NCI-H1105 (cell line): ENCODE measurements around the gene DDAH1.
"Not testable (repeated sequence)": the region's sequence is repeated elsewhere in the genome, so short reads cannot be mapped to it uniquely, and the experiment has no call there.

Source experiments
- DNase-seq: peaks from one replicate; lab custom pipeline; 2025; lab: John Stamatoyannopoulos, UW

The DDAH1 gene

DNA sequence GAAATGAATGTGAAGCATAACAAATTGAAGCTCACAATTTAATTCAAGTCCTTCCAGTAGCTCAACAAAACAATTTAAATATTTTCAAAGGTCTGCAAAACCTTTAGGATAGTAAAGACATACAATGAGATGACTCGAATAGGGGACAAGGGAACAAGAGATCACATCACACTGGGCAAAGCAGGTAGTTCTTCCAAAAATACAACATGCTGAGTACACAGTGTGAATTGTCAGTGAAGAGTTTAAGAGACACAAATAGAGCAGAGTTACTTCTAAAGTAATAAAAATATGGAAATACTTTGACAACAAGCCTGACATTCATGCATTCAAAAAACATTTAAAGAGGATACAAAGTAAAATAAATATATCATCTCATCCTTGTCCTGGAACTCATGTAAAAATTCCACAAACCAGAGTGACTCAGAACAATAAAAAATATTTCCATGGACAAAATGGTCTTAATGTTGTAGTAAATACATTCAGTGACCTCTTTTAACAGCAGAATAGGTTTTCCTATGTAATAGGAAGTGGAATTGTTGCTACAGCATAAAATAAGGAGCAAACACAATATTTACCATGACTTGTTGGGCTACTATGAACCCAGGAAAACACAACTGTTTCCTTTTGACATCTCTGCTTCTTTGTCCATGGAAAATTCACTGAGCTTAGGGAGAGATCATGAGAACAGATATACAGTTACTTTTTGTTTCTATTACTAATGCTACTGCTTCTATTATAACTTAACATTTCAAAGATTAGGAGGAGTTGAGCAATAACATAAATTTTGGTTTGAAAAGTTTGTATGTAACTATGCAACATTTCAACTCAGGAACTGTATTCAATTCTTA is 104.9 kb downstream of the DDAH1 start:
- no peak for DNase-seq

DNA sequence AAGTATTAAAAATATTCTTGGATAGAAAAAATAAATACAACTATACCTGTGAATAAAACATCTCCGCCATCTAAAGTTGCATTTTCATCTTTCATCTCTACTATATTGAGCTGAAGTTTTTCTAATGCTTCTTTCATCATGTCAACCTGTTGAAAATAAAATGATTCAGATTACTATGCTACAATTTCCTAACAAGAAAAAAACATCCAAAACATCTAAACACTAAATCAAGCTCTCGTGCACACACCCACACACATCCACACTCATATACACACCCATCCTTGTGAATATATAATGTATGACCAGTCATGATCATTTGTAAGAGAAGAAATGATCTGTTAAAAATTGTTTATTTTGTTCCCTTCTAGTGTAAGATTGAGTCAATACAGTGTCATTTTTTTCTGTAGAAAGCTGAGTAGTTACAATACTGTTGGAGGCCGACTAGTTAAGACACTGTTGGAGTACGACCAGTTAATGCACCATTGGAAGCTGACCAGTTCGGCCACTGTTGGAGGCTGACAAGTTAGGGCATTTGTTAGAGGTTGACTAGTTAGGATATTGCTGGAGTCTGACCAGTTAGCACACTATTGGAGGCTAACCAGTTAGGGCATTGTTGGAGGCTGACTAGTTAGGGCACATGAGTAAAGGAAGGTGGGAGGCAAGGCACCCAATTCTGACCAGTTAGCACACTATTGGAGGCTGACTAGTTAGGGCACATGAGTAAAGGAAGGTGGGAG is 106.1 kb downstream of the DDAH1 start:
- no peak for DNase-seq

DNA sequence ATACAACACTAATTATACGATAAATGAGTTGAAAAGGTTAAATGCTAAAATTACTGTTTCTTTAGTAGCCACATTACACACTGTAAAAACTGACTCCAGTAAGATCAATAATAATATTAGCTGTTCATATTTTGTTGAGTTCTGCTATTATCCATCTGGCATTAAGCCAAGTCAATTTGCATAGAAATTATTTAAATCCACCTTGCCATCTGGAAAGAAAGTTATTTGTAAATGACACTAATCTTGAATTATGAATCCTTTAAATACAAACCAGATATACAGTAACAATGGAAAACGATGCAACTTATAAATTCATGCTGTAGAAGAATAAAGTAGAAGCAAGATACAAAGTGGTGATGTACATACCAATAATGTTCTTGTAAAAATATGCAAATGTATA is 107.1 kb downstream of the DDAH1 start:
- DNase-seq, result no peak

DNA sequence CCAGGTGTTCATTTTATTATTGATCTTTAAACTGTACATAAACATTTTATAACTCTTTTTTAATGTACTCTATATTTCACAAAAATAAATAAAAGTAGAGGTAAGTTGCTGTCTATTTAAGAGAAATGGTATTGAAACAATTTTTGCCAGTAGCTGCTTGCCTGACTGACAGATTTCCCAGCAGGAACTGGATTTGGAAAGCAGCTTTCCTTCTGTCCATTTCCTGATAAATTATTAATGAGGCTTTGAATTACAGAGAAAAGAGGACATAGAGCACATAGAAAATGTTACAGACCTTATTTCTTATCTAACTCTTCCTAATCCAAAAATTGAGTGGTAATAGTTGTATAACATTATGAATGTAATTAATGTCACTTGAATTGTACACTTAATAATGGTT is 108.8 kb downstream of the DDAH1 start:
- DNase-seq, result no peak

DNA sequence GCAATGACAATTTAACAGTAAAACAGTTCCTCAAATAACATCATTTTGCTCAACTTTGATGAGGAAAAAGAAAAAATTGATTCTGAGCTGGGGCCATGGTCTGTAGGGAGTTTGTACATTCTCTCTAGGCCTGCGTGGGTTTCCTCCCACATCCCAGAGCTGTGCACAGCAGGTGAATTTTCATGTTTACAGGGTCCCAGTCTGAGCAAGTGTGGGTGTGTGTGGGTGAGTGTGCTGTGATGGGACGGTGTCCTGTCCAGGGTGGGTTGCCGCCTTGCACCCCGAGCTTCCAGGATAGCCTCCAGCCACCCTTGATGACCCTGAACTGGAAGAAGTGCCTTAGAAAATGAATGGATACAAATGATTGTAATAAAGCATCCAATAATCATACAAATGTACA is 112.9 kb downstream of the DDAH1 start:
- no peak for DNase-seq

DNA sequence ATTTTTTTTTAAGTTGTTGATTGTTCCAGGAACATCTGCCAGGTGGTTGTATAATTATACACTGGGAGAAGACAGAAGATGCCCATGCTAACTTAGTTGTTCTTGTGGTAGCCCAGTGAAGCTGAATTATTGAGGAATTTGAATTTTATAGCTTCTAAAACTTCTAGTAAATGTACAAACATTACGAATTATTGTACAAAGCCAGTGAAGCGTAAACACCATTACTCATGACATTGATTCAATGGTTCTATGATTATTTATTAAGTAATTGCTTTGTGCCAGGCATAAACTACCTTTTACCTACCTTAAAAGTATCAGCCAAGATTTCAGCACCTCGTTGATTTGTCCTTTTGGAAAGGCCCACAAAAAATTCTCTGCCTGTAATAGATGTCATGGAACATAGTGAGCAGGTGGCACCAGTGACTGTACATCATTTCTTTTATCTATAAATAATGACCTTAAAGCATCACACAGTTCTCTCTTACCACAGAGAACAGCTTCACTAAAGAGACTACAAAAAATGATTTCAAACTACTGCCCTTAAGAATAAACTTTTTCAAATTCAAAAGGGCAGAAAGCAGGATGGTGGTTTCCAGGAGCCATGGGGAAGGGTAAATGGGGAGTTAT is 113.6 kb downstream of the DDAH1 start:
- DNase-seq, result no peak

DNA sequence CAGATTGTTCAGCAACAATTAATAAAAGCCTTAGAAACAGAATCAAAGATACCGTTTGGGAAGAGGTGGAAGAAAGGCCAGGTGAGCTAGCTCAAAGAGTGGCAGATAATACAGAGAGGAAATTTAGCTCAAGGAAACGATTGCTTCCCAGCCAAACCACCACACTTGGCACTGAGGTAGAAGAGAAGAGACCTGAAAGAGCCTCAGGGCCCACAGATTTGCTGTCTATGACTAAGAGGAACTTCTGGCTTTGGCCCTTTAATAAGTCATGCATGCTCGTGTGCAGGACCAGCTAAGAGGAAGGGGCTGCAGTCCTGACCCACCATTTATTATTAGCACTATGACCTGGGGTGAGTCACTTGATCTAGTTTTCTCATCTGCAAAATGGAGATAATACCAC is 115.7 kb downstream of the DDAH1 start:
- DNase-seq, result no peak

DNA sequence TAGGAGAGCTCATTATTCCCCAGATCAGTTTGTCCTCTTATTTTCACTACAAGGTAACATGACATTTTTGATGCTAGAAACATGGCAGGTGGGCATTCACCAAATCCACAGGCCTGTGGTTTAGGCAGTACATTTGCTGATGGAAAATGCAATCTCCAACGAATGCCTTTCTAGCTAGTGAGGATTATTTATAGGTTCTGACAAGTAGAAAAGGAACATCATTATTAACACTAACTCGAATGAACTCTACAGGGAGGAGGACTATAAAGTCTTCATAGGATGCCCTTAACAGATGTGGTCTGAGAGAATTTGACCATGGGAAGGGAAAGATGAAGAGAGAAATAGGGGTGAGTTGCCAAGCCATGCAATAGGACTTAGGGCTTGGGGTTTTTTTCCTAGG is 117.1 kb downstream of the DDAH1 start:
- no peak for DNase-seq

DNA sequence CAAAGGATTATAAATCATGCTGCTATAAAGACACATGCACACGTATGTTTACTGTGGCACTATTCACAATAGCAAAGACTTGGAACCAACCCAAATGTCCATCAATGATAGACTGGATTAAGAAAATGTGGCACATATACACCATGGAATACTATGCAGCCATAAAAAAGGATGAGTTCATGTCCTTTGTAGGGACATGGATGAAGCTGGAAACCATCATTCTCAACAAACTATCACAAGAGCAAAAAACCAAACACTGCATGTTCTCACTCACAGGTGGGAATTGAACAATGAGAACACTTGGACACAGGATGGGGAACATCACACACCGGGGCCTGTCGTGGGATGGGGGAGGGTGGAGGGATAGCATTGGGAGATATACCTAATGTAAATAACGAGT is 117.7 kb downstream of the DDAH1 start:
- DNase-seq, result not testable (repeated sequence)

DNA sequence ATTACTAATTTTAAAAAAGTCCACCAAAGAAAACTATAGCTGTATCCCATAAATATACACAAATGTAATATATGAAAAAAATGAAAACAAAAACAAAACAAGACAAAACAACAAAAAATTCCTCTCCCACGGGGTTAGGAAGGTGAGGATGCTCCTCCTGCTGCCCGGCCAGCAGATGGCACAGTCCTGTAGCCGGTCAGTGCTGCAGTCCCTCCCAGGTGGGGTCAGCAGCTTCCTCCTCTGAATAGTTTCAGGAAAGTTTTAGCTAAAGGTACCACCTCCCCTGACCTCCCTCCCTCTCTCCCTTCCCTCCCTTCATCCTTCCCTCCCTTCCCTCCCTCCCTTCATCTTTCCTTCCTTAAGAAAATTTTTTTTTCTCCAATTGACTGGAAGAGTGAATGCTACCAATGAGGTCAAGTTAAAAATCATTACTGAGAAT is 120.7 kb downstream of the DDAH1 start:
- DNase-seq, result no peak

DNA sequence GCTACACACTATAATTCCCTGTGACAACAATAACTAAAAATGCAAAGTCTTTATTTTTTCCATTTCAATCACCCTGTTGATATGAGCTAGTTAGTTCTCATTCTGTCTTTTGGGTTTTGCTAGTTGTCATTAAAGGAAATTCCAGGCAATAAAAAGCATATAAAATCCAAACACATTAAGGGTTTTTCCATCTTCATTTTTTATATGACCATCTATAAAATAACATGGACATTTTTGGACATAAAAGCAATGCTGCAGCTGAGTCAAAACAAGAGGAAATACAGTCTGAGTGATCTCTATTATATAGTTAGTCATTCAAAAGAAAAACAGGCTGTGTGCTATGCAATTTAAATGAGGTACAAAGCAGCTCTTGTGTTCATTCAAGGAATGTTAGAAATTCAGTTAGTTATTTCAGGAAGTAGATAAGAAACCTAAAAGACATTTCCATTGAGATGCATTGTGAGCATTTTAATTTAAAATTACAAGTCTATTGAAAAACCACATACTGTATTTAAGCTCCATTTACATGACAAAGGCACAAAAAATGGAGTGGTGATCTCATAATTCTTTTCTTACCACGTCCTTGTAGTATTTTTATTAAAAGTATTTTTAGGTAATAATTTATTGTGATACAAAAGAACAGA is 121.2 kb downstream of the DDAH1 start:
- no peak for DNase-seq

DNA sequence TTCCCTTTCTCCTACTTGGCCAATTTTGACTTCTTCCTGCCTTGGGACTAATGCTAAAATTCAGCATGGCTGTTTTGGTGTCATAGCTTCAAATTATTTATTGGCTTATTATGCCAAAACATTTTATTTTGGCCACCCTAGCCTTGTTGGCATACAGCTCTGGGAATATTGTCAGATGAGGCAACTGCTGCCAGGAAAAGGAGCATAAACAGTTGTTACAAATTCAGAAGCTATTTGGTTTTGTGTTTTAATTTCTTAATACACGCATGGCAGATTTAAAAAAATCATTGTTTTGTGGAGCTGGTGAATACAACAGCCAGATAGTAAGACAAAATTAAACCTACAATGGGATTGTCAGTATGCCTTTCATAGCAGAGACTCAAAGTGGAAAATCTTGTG is 121.7 kb downstream of the DDAH1 start:
- no peak for DNase-seq

DNA sequence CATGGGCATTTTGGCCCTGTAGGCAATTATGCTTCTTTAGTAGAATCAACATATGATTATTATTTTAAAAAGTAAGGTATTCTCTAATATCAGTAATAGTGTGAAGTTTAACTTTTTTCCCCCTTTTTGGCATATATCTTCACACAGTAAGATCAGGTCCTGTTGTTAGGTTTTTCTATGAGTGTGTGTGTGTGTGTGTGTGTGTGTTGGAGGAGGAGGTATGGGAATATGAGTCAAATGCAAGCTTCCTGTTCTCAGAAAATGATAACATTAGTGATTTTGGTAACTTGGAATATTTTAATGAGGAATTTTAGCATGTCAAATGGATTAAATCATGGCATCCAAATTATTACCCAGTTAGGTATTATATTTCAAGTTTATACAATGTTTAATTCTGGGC is 122.8 kb downstream of the DDAH1 start:
- DNase-seq, result no peak

DNA sequence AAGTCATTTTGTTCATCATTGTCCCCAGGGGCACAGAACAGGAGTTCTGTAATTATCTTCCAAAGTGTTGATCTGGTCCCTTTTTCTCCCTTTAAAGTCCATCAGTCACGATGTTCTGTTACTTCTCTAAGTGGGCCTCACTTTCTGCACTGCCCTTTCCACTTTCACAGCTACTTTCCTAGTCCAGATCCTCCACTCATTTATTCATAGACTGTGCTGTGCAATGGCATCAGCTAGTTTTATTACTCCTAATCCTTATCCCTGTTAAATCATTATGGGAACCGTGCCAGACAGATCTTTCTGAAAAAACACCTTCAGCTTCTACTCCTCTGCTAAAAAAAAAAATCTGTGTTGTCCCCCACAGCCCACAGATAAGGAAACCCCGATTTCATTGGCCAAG is 124.5 kb downstream of the DDAH1 start:
- no peak for DNase-seq

DNA sequence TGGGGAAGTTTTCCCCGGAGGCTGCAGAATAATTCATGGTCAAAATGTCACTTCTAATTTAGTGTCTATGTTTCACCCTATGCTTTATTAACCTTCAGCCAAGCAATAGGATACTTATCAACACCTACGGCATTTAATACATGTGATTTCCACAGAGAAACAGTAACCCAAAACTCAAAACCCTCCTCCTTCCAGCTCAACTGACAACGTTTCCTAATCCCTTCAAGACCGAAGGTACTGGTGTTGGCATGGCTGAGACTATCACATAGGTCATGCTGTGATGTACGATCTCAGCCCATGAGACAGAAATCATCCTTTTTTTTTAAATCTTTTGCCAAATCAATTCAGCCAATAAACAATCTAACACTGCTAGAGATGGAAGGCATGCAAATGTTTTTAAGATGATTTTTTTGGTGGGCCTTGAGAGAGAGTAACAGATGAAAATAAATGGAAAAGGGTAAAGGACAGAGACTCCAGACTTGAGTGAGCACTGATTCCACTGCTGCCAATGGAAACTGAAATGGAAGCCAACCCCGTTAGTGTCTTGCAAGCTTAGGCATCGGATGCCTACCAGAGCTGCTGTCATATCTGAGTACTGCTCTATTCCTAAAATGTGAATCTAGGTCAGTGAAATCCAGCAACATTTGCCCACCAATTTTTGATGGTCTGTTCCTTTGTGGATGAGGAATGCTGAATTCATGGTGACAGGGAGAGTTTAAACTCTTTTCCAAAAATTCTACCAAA is 125.1 kb downstream of the DDAH1 start:
- DNase-seq, result no peak

DNA sequence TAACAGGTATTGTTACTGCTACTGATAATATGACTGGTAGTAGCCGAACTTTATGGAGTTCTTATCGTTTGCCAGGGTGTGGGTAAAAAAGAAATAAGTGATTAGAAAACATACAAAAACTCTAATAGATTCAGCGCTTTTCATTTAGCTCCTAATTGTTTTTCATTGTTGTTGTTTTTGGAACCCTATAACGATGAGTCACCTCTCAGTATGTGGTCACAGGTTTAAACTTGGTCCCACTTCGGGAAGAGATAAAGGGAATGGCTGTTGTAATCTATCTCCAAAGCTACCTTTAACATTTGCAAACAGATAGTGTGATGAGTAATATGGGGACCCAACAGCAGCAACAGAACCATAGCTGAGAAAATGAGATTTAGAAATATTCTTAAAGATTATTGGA is 125.9 kb downstream of the DDAH1 start:
- DNase-seq, result no peak

DNA sequence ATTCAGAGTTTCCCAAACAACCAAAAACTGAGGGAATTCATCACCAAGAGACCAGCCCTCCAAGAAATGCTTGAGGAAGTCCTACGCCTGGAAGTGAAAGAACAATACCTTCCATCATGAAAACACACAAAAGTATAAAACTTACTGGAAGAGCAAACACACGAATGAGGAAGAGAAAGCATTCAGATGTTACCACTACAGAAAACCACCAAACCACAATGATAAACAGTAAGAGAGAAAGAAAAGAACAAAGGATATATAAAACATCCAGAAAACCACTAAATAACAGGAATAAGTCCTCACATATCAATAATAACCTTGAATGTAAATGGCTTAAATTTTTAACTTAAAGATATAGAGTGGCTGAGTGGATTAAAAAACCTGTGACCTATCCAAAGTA is 130.0 kb downstream of the DDAH1 start:
- no peak for DNase-seq

DNA sequence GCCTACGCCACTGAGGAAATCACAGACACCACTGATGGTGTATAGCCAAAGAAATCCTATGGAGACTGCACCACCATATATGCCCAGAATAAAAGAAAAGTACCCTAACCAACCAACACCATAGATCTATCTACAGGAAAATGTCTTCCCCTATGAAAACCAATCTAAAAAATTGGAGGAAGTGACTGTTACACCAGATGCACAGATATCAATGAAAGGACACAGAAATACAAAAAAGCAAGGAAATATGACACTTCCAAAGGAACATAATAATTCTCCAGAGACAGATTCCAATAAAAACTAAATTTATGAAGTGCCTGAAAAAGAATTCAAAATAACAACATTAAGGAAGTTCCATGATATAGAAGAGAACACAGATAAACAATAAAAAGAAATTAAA is 131.8 kb downstream of the DDAH1 start:
- DNase-seq, result no peak

DNA sequence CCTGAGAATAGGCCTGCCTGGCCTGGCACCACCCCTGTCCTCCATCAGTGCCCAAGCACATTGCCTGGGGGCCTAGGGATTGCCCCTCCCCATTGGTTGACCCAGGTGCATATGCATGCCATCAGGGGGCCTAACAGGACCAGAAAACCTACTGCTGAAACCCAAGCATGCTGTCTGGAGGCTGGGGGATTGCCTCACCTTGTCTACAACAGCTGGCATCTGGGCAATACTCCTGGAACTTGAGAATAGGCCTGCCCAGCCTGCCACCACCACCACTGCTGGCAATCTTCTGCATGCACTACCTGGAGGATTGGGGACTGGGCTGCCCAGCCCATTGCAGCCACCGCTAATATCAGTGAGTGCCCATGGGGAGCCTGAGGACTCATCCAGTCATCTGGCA is 132.4 kb downstream of the DDAH1 start:
- DNase-seq, result no peak

DNA sequence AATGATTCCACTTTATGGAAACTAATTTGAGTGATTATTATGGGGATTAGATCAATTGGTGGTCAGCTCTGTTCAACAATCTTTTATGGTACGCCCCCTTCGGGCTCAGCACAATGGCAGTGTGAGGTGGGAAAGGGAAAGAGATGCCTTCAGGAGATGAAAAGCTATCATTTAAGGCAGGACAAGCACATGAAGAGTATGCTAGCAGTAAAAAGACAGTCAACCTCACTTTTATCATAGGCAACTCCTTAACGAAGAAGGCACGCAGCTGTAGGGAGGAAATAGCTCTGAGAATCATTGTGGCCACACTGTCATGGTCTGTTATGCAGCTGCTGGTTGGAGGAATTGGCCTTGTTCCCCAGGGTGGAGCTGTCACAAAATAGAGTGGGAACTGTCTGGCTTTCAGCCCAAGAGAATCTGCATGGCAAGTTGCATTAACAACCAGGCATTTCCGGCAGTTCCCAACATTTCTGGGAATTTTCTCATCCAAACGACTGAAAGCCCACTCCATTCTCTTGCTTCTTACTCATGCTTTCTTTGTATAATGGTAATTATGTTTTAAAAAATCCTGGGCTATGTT is 134.2 kb downstream of the DDAH1 start:
- no peak for DNase-seq

DNA sequence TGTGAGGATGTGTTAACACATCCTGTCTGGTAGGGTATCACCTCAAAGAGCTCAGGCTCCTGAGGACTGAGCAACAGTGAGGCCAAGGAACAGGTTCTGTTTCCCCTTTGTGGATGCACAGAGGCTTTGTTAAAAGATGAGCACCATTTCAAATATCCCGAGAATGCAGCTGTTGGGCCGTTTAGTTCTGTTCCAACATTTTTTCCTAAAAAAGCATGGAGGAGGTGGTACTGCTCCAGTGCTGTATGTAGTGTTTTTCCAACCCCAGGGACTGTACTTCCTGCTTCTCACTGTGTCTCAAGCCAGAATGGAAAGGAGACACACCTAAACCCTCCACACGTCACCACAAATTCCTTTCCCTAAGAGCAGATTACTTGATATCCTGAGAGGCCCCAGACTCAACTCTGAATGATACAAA is 134.7 kb downstream of the DDAH1 start:
- DNase-seq, result no peak
